DLD1 (cell line): ENCODE data around the gene COL15A1.
"Not testable (repeated sequence)": the region's sequence is repeated elsewhere in the genome, so short reads cannot be mapped to it uniquely, and the experiment has no call there.

Source experiments
- in situ Hi-C: cut with HindIII; loops from 2 replicates; pipeline ENCODE4 v1.10.0; 2017; ENCODE audit warnings: low sequenced_read_pairs

COL15A1 gene

DNA sequence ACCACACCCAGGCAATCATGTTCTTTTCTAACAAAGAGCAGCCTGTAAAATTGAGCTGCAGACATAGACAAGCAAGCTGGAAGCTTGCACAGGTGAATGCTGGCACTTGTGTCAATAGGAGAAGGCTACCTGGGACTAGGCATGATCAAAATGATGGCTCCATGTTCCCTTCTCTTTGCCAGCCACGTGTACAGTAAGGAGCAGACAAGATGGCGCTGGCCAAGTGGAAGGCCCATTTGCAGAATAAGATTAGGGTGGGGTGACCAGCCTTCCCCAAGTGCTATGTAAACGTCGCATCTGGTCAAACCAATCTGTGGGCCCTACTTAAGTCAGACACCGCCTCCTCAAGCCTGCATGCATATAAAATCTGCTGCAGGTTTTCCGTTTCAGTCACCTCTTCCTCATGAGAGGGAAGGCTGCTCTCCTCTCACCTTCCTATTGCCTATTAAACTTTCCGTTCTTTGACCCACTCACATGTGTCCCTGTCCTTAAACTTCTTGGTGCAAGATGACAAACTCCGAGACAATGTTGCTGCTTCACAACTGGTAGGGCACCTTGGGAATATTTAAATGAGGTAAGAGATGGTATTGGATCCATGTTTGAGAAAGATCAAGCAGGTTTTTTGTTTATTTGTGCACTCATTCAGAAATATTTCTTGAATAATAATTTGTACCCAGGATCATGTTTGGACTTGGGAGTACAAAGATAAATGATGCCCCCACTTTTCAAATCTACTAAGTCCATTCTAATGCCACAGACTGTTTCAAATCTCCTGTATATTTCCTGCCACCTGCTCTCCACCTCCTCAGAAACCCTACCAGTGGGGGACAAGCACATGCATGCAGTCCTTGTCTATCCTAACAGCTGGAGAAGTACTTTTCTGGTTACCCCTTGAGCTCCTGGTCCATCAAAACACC, 130.5 kb downstream of the COL15A1 start:
- in situ Hi-C loops: no loop called here

DNA sequence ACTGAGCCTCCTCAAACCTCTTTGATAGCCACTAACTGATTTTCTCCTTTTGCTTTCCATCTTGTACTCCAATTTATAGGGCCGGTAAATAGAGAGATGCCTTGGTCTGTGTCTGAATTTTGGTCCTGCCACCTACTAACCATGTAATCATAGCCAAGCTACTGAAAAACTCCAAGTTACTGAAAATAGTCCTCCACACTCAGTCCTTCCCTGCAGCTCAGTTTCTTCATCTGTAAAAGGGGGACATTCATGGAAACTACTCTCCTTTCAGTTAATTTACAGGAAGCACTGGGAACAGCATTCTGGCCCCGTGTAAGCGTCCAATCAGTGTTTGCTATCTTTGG, 131.2 kb downstream of the COL15A1 start:
- in situ Hi-C loops: no loop called here

DNA sequence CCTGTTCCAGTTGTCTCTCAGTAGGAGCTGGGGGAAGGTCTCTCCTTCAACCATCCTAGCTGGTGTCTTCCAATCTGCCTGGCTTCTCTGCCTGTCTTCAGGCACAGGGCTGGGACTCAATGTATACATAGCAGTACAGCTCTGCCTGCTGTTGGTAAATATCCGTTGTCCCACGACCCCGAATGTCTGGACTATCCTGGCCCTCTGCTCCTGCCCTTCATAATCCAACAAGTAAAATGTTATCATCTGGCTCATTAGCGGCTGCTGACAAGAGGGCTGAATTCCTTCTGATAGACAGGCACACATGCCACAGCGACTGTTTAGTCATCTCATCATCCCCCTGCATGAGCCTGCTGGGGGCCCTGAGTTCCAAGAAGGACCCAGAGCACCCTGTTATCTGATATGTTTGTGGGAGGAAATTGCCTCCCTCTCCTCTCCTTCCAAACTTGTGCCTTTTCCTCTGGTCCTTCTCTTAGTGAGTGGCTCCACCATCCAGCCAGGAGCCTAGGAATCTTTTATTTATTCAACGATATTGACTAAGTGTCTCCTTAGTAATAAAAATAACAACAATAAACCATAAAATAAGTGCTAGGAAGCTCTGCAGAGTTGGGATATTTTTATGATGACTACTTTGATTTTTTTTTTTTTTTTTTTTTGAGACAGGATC, 131.7 kb downstream of the COL15A1 start:
- in situ Hi-C loops: no loop called here

DNA sequence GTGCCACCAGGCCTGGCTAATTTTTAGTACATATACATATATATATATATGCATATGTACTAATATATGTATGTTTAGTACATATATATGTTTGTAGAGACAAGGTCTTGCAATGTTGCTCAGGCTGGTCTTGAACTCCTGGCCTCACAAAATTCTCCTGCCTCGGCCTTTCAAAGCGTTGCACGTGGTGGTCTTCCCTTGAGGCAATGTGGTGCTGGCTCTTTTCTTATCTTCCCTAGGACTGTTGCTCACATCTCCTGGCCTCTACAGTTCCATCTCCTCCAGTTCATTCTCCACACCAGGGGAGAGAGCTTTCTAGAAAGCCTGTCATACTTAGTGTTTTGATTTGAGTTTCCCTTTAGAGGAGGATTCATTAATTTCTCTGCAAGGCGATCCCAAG, 132.3 kb downstream of the COL15A1 start:
- in situ Hi-C loops: no loop called here

DNA sequence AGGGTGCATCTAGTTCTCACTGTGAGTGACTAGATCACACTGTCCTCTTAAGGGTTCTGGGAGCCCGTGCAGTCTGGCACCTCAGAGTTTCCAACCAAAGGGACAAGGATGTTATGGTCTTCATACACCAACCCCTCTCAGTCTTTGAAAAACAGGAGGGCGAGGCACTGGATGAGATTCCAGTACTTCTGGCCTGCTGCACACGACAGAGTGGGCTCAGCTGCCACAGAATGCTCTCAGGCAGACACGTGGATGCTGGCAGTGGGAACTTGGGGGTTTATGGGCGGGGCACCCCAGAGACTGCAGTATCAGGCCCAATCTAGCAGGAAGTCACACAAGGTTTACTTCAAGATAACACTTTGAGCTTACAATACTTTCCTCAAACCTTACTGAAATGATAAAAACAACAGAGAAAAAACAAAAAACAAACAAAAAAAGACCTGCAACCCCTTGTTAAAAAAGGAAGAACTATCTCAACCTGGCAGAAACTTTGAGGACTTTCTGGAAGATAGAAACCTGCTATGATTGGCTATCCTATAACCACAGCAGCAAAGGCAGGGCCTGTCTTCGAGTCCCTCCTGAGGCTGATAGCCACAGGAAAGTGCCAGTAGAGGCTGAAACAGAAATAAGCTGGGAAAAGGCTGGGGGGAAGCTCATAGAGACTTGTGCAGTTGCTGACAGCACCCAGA, 132.9 kb downstream of the COL15A1 start:
- in situ Hi-C loops: no loop called here

DNA sequence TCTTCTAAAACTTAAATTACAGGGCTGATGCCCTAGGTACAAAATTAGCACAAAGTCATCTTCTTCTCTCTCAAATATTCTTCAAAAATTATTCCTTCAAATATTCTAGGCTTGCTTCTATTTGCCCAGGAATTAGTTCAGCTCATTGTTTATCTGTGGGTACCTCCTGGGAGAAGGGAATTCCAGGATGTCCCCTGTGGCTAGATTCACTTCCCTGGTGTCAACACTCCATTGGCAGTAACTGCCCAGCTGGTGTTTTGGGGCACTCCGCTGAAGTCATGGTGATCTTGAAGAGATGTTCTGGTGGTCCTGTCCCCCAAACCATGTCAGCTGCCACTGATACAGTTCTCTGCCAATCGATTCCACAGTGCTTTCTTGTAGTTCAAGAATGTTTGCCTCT, 135.0 kb downstream of the COL15A1 start:
- in situ Hi-C loops: no loop called here

DNA sequence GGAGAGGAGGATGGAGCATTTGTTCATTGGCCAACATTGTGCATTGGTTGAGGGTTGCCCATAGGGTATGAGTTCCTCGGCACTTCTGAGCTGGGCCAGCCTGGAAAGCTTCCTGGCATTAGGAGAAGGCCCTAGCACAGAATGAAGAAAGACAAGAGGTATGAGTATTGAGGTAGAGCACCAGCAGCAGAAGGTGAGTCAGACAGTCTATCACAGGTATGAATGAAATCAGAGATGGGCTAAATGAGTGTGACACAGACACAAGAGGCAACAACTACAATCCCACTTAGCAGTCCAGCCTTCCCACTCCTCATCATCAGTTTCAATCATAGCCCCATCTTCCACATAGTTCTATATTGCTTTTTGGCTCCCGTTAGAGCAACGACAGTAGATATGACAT, 135.8 kb downstream of the COL15A1 start:
- in situ Hi-C loops: no loop called here

DNA sequence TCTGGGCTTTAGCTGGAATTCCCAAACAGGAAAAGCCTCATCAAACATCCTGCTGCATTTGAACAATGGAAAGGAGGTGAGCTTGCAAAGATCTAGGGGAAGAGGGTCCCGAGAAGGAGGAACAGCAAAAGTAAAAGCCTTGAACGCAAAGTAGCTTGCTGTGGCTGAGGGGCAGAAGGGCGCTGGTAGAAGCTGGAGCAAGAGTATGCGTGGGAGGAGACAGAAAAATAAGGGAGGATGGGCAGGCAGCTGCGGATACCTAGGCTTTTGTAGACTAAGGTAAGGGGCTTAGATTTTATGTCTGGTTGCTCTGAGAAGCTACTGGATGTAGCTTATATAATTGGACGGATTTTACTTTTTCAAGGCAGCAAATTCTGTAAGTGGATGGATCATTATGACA, 139.3 kb downstream of the COL15A1 start:
- in situ Hi-C loops: no loop called here

DNA sequence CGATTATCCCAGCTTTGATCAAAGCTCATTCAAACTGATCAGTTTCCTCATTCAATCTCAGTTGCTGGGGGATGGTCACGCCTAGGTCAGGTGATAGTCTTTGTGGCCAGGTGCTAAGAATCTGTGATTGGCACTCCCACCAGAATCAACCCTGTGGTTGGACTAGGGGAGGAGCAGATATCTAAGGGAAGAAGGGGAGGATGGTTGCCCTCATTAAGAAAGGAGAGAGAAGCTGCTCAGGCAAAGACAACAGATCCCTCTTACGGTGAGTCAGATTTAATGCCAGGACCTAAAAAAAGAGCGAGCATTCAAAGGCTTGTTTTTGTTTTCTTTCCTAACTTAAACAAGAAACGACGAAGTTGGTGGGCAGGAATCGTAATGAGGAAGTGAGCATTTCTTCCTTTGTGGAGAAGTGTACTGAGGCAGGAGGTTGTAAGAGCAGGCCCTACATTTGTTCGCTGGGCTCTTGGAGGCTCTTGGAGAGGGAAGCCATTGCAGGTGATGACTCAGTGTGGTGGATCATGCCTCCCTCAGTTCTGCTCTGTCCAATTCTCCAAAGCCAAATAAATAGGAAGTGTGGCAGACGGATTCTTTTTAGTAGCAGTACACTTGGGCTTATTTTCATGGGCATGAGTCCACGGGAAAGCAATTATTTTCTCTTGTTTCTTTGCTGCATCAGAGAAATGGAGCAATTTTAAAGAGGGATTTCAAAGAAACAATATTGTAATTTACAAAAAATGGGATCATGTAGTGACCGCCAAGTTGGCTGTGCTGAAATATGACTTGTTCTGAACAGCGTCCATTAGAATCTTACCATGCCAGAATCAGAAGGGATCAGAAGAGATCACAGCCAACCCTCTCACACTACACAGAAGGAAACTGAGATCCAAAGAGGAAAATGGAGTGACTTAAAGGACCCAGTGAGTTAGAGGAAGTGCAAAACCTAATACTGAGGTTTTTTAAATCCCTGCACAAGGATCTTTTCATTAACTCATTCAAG, 142.5 kb downstream of the COL15A1 start:
- in situ Hi-C loops: no loop called here

DNA sequence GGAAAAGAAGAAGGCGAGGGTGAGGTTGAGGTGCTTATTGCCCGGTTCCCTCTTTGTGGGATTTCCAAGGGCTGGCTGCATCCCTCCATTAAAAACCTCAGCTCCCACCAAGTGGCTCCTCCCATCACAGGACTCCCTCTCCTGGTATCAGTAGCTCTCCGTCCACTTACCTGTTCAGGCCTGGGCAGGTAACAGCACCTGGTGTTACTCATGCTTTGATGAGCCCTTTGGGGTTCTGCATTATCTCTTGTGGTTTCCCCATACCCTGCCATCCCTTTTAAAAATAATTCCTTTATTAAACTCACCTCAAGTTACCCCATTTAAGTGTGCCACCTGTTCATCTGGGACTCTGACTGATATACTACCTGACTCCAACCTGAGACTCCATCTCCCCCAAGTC, 143.8 kb downstream of the COL15A1 start:
- in situ Hi-C loops: no loop called here

DNA sequence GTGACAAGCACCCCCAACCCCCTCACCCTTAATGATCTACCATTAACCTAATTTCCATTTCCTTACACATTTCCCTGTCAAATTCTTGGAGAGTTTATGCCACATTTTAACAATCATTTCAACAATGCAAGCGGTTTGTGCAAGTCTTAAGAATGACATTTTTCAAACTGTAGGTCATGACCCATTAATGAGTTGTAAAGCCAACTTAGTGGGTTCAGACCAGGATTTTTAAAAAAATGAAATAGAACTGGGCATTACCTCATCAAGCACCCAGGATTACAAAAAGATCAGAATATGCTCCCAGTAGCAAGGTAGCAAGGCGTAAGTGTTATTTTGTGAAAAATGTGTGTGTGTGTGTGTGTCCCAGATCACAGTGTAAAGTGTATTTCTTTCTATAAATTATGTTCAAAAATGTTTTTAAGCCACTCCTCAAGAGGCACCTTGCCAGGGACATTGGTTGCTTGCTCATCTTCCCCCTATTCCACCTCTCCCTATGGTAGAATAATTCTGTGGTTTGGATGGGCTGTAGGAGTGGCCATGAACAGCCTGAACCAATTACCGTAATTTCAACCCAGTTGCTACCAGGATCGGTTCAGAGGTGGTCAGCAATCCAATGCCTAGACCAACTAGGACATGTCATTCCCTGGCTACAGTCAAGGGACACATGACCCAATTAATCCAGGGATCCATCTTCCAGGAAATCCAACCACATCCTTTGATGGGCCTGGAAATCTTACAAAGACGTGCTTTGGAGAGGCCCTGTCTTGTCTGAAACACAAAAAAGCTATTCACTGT, 146.8 kb downstream of the COL15A1 start:
- in situ Hi-C loops: no loop called here

DNA sequence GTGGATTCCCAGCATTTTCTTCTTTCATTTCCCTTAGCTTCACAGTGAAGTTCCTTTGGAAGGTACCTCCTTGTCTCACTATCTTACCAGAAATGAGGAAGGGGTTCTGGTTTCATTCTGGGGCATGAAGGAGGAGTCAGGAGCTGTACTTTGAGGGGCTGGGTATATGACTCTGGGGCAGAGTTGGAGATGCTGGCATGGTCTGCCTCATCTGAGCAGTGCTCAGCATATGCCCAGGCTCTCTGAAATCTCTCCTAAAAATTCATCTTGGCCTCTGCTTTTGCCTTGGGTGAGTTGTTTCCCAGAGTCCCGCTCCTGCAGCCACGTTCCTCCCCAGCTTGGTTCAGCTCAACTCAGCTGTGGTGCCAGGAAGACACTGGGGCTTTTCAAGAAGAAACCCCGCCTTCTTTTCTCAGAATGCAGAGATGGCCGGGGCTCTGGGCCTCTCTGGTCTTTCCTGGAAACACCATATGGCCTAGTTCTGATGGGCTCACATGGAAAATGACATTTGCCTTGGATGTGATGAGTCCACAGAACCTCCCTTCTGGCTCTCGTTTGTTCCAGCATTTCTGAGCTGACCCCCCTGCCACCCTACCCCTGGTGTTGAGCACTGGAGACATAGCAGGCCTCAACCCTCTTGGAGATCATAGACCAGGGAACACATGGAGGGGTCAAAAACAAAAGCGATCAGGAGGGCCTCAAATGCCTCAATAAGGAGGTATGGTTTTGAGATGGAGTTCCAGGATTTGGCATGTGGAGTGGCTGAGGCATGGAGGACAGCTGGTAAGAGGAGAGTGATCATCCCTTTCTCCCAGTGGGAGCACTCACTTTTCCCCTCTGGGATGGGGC, 149.2 kb downstream of the COL15A1 start:
- in situ Hi-C loops: no loop called here

DNA sequence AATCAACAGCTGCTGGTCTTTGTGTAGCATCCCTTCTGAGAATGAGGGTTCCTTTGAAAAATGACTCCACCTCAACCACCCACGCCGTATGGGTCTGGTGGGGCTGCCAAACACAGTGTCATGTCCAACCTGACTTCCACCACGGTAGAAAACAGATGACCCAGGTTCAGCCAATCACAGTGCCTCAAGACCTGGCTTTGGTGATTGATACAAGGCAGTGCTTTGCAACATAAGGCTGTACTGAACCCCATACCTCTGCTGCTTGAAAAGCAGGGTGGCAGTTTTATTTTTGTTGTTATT, 149.7 kb downstream of the COL15A1 start:
- in situ Hi-C loops: no loop called here

DNA sequence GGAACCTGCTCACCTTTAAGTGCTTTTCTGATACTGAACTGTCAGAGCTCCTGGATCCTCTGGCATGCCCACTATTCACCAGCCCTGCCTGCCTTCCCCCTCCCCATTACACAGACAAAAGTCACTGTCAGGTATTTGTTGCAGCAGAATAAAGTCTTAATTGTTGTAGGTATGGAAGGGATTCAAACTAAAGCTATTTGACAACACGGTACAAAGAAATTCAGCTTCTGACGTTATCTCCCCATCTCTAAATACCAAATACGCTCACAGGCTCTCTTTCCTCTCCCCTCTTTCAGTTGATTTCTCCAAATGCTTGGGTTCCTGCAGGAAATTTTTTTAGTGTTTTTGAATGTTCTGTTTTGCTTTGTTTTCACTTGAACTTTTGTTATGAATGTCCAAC, 151.9 kb downstream of the COL15A1 start:
- in situ Hi-C loops: no loop called here

DNA sequence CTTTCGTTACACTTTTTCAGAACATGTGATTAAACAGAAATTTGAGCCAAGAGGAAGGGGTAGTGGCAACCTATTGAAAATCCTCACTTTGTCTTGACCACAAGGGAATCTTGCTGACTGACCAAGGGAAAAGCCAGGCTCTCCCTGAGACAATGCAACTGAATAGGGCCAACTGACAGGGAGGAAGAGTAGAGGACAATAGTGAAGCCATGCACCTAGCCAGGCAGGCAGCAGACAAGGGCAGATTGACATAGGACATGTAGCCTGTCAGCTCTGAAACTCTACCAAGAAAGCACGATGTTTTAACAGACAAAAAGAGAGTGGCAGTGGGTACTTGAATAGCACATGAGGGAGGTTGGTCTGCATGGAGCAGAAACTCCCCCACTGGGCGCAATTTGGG, 152.7 kb downstream of the COL15A1 start:
- in situ Hi-C loops: no loop called here

DNA sequence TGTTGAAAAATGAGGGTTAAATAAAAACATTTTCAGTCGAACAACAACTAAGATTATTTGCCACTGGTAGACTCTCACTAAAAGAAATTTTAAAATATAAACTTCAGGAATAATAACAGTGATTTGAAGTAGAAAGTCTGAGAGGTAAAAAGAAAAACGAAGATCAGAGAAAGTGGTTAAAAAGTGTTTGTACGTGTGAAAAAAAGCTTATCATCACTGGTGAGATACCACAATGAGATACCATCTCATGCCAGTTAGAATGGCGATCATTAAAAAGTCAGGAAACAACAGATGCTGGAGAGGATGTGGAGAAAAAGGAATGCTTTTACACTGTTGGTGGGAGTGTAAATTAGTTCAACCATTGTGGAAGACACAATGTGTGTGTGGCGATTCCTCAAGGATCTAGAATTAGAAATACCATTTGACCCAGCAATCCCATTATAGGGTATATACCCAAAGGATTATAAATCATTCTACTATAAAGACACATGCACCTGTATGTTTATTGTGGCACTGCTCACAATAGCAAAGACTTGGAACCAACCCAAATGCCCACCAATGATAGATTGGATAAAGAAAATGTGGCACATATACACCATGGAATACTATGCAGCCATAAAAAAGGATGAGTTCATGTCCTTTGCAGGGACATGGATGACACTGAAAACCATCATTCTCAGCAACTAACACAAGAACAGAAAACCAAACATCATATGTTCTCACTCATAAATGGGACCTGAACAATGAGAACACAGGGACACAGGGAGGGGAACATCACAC, 156.3 kb downstream of the COL15A1 start:
- in situ Hi-C loops: not testable (repeated sequence)

DNA sequence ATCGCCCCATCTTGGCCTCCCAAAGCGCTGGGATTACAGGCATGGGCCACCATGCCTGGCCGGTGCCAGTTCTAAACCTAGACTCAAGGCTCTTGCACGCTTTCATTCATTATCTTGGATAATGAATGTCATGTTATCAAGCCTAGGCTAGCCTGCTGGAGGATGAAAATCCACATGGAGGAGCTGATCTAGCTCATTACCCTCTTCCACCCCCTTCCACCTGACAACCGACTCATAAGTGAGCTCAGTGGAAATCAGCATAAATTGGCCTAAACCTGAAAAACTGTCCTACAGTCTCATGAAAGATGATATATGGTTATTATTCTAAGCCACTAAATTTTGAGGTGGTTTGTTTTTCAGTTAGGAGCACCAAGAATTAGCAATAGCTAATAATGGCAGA, 157.6 kb downstream of the COL15A1 start:
- in situ Hi-C loops: no loop called here

DNA sequence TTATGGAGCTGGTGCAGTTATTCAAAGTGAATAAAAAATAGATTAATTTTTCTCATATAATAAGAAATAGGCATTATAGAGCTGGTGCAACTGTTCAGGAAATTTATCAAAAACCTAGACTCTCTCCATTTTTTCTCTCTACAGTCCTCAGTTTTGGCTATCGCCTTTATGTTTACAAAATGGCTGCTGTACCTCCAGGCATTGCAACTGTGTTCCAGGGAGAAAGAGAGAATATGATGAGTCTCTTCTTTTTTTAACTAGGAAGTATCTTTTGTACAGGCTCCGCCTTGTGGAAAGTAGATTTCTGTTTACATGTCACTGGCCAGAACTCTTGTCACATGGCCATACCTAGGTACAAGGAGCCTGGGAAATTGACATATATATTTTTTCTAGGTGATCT, 158.1 kb downstream of the COL15A1 start:
- in situ Hi-C loops: no loop called here
